ENCODE results near the gene USH2A.

Gene USH2A

DNA sequence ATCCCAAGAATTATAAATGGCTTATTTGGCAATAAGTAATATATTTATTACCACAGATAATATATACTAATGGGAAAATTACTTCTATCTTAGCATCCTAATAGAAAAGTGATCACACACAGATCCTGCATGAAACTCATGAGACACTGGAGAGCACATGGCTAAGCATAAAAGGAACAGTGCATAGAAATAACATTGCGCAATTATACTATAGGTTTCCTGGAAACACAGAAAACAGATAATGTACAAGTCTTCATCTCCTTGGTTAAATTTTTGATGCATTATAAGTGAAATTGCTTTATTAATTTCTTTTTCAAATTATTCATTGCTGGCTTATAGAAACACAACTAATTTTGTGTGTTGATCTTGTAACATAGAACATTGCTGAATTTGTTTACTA lies 210.4 kb downstream of the USH2A start:
- TF ChIP-seq, protein P1, sequence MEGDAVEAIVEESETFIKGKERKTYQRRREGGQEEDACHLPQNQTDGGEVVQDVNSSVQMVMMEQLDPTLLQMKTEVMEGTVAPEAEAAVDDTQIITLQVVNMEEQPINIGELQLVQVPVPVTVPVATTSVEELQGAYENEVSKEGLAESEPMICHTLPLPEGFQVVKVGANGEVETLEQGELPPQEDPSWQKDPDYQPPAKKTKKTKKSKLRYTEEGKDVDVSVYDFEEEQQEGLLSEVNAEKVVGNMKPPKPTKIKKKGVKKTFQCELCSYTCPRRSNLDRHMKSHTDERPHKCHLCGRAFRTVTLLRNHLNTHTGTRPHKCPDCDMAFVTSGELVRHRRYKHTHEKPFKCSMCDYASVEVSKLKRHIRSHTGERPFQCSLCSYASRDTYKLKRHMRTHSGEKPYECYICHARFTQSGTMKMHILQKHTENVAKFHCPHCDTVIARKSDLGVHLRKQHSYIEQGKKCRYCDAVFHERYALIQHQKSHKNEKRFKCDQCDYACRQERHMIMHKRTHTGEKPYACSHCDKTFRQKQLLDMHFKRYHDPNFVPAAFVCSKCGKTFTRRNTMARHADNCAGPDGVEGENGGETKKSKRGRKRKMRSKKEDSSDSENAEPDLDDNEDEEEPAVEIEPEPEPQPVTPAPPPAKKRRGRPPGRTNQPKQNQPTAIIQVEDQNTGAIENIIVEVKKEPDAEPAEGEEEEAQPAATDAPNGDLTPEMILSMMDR (conservative IDR thresholded peaks at IDR 0.05; ENCODE audit: low read depth, low read length), result no peak
- no peak for DNase-seq (ENCODE audit: low read depth)
- no peak overlapping the region for H3K4me3 ChIP-seq (ENCODE audit: low read length)

DNA sequence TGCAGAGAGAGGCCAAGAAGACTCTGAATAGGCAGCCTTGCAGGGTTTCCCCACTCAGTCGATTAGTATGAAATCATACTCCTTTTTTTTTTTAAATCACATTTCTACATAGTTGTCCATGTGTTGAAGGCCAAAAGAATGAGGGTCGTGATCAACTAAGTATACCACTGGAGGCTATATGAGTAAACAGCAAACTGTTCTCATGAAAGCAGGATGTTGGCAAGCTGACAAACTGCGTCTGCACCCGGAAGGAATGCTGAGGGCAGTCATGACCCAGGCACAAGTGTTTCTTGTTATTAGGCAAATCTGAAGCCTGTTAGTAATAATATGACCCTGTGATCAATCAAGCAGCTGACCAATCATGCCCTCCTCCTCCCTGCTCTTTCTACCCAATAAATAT lies 213.2 kb downstream of the USH2A start:
- H3K4me3 ChIP-seq (ENCODE audit: low read length), result no peak overlapping the region
- TF ChIP-seq, protein P1 (conservative IDR thresholded peaks at IDR 0.05; ENCODE audit: low read depth, low read length), result no peak
- DNase-seq (ENCODE audit: low read depth), result no peak

DNA sequence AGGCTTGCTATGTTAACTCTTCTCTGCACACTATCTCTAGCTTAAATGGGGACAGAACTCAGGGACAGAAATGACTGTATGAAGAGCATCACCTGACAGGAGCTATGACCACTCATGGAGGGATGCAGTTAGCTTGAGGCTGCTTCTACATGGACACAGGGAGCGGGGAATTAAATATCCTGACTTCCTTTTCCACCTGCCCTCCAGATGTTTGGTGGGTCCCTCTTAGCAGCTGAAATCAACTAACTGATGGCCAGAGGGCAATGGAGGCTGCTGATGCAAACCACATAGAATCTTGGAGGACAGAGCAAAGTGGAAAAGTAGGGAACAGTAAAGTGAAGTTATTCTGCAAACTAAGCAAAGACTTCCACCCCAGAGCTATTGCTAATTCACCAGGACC lies 214.1 kb downstream of the USH2A start:
- no peak overlapping the region for H3K4me3 ChIP-seq (ENCODE audit: low read length)
- TF ChIP-seq, protein P1 (conservative IDR thresholded peaks at IDR 0.05; ENCODE audit: low read depth, low read length), result no peak
- no peak for DNase-seq (ENCODE audit: low read depth)

DNA sequence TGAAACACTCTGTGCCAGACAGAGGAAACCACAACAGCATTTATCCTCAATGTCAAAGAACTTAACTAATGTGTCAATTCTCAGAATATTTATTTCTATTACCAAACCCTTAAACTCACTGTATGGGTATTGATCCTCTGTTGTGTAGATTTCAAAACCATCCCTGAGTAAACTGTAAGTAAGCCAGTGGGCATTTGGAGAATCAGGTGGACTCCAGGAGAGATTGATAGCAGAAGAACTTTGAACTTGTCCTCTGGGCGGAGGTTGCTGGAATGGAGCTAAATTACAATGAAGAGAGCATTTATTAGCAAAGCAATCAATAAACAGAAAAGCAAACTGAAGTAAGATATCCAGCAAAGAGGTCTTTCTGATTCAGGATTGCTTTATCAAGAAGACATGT lies 216.1 kb downstream of the USH2A start:
- H3K4me3 ChIP-seq (ENCODE audit: low read length), result no peak overlapping the region
- no peak for DNase-seq (ENCODE audit: low read depth)
- TF ChIP-seq, protein P1 (conservative IDR thresholded peaks at IDR 0.05; ENCODE audit: low read depth, low read length), result no peak

DNA sequence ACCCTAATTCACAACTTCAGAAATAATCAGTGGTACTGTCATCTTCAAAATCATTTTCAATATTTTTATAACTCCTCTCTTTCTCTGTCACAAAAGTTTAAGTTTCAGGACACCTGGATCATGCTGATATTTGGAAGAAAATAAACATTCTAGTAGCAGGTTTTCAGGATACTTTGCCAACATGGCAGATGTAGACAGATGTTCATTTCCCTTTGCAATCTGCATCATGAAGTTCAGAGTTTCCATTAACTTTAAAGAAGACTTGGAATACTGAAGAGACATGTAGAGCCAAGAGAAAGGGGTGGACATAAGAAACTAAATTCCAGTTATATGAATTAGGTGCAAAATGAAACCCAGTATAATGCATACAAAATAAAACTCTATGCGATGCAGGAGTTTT lies 218.1 kb downstream of the USH2A start:
- no peak overlapping the region for H3K4me3 ChIP-seq (ENCODE audit: low read length)
- no peak for DNase-seq (ENCODE audit: low read depth)
- TF ChIP-seq, protein P1 (conservative IDR thresholded peaks at IDR 0.05; ENCODE audit: low read depth, low read length), result no peak

DNA sequence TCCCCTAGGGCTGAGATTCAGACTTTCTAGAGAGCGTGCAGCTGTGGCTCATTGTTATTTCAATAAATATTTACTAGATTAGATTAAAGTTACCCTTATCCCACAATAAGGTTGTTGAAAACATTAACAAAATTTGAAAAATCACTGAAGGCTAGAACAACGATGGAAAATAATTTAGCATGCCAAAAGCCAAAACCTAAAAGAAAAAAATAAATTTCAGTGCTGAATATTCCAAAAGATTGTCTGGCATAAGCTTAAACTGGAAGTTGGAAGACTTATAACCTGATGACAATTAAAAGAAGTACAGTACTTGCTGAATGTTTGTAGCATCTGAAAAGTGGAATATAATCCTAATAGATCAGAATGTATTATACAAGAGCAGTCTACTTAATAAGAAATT lies 221.3 kb downstream of the USH2A start:
- no peak overlapping the region for H3K4me3 ChIP-seq (ENCODE audit: low read length)
- TF ChIP-seq, protein P1 (conservative IDR thresholded peaks at IDR 0.05; ENCODE audit: low read depth, low read length), result no peak
- no peak for DNase-seq (ENCODE audit: low read depth)

DNA sequence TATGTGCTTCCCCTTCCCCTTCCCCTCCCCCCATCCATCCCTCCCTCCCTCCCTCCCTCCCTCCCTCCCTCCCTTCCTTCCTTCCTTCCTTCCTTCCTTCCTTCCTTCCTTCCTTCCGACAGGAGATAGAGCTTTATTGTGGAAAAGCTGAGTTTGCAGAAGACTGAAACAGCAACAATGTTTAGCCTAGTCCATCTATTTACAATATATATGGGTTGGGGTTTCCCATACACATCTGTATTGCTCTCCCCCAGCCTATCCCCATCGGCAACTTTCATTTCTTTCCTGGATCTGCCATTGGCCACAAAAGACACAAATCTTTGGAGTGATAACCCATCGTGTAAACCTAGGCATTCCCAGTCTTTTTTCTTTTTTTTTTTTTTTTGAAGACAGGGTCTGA lies 222.3 kb downstream of the USH2A start:
- DNase-seq (ENCODE audit: low read depth), result no peak
- no peak overlapping the region for H3K4me3 ChIP-seq (ENCODE audit: low read length)
- TF ChIP-seq, protein P1 (conservative IDR thresholded peaks at IDR 0.05; ENCODE audit: low read depth, low read length), result no peak
